Ishikawa (cell line): ENCODE results near the gene PIK3C2G.

Source experiments
- CEBPB ChIP-seq: IDR thresholded peaks from 2 replicates; pipeline ENCODE4 v1.6.1; 2012
- CREB1 ChIP-seq: IDR thresholded peaks from 2 replicates; pipeline ENCODE4 v1.6.1; 2012; ENCODE audit warnings: low read depth
- EGR1 ChIP-seq: IDR thresholded peaks from 2 replicates; pipeline ENCODE4 v1.6.1; 2012
- EP300 ChIP-seq: IDR thresholded peaks from 2 replicates; pipeline ENCODE4 v1.6.1; 2012; ENCODE audit warnings: borderline replicate concordance
- FOXM1 ChIP-seq: IDR thresholded peaks from 2 replicates; pipeline ENCODE4 v1.6.1; 2012; ENCODE audit warnings: low read depth, borderline replicate concordance
- NFIC ChIP-seq: IDR thresholded peaks from 2 replicates; pipeline ENCODE4 v1.6.1; 2012
- RAD21 ChIP-seq: IDR thresholded peaks from 2 replicates; pipeline ENCODE4 v1.6.1; 2012; ENCODE audit warnings: low read depth
- TAF1 ChIP-seq: IDR thresholded peaks from 2 replicates; pipeline ENCODE4 v1.6.1; 2012; ENCODE audit warnings: low read depth, mild to moderate bottlenecking
- TCF12 ChIP-seq: IDR thresholded peaks from 2 replicates; pipeline ENCODE4 v1.6.1; 2012; ENCODE audit warnings: low read depth
- TEAD4 ChIP-seq: IDR thresholded peaks from 2 replicates; pipeline ENCODE4 v1.6.1; 2012
- USF1 ChIP-seq: IDR thresholded peaks from 2 replicates; pipeline ENCODE4 v1.6.1; 2012
- YY1 ChIP-seq: IDR thresholded peaks from 2 replicates; pipeline ENCODE4 v1.6.1; 2012; ENCODE audit warnings: low read depth
- ZBTB7A ChIP-seq: IDR thresholded peaks from 2 replicates; pipeline ENCODE4 v1.6.1; 2012; ENCODE audit warnings: low read depth
- TF ChIP-seq, protein P1 (sequence below): IDR thresholded peaks from 2 replicates; pipeline ENCODE4 v1.6.1; 2012
- TF ChIP-seq, protein P2 (sequence below): IDR thresholded peaks from 2 replicates; pipeline ENCODE4 v1.6.1; 2012; ENCODE audit warnings: low read depth, mild to moderate bottlenecking

The PIK3C2G gene

DNA sequence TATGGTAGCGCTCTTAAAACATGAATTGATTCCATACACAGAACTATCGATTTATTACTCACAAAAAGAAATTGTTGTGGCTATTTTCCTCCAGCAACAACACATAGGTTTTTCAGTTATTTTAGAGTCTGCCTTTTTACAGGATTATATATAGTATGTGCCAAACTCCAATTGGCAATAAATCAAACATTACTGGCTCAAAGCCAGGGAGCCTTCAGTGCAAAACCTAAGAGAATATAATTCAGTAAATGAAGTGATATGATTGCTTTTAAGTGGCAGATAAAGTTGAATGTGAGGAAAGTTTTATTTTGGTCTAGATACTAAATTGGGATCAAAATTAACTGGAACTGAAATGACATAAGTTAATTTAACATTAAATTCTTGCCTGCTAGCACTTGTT, 234.8 kb downstream of the PIK3C2G start:
- TF ChIP-seq TAF1 (no peak), NFIC (0 out of 2 replicates have a peak, but pooled peaks have one; percentile 20)
- TF ChIP-seq, protein P1, sequence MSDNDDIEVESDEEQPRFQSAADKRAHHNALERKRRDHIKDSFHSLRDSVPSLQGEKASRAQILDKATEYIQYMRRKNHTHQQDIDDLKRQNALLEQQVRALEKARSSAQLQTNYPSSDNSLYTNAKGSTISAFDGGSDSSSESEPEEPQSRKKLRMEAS = no peak

GRCh38 chr12:18502422-18502968, 241.2 kb downstream of the PIK3C2G start:
- TF ChIP-seq FOXM1 = no peak
- no peak for TF ChIP-seq TEAD4
- no peak for TF ChIP-seq NFIC
- TF ChIP-seq TAF1 = no peak
- no peak for TF ChIP-seq CREB1
- no peak for TF ChIP-seq CEBPB

DNA sequence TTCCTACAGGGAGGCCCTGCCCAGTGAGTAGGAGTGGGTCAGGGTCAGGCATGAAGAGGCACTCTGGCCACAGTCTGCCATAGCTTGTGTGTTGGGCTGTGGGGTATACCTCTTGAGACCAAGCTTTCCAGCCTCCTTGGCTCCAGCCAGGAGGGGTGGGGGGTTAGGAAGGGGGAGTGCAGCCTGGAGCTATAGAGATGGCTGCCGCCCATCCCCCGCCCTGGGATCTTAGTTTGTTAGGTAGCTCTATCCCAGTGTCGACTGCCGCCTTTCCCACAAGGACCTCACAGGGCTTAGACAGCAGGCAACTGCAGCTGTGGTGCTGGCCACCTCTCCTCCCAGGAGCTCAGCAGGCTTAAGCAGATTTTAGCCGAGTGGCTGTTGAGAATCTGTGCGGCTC, 260.1 kb downstream of the PIK3C2G start:
- TF ChIP-seq, protein P1 = no peak
- TF ChIP-seq USF1 (no peak), FOXM1 (no peak), NFIC (no peak), TEAD4 (no peak), CEBPB (no peak), ZBTB7A (no peak), EP300 (no peak), RAD21 (no peak), CREB1 (no peak), TAF1 (no peak), EGR1 (no peak), TCF12 (no peak), YY1 (no peak)
- TF ChIP-seq, protein P2, sequence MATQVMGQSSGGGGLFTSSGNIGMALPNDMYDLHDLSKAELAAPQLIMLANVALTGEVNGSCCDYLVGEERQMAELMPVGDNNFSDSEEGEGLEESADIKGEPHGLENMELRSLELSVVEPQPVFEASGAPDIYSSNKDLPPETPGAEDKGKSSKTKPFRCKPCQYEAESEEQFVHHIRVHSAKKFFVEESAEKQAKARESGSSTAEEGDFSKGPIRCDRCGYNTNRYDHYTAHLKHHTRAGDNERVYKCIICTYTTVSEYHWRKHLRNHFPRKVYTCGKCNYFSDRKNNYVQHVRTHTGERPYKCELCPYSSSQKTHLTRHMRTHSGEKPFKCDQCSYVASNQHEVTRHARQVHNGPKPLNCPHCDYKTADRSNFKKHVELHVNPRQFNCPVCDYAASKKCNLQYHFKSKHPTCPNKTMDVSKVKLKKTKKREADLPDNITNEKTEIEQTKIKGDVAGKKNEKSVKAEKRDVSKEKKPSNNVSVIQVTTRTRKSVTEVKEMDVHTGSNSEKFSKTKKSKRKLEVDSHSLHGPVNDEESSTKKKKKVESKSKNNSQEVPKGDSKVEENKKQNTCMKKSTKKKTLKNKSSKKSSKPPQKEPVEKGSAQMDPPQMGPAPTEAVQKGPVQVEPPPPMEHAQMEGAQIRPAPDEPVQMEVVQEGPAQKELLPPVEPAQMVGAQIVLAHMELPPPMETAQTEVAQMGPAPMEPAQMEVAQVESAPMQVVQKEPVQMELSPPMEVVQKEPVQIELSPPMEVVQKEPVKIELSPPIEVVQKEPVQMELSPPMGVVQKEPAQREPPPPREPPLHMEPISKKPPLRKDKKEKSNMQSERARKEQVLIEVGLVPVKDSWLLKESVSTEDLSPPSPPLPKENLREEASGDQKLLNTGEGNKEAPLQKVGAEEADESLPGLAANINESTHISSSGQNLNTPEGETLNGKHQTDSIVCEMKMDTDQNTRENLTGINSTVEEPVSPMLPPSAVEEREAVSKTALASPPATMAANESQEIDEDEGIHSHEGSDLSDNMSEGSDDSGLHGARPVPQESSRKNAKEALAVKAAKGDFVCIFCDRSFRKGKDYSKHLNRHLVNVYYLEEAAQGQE = no peak

DNA sequence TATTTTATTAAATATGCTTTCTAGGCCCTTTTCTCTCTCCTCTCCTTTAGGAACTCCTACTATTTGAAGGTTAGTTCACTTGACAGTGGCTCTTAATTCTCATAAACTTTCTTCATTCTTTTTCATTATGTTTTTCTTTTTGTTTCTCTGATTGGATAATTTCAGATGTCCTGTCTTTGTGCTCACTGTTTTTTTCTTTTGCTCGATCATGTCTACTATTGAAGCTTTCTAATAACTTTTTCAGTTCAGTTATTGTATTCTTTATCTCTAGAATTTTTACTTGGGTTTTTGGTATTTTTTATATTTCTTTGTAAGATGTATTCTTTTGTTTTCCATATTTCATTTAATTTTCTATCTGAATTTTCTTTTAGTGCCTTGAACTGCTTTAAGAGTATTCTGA, 261.5 kb downstream of the PIK3C2G start:
- TF ChIP-seq TCF12 = no peak
- TF ChIP-seq EP300 = no peak

GRCh38 chr12:18546399-18546798, 285.1 kb downstream of the PIK3C2G start:
- TF ChIP-seq EP300 (no peak), YY1 (no peak), RAD21 (no peak), ZBTB7A (no peak), FOXM1 (no peak), TEAD4 (no peak), NFIC (no peak), TCF12 (no peak), USF1 (no peak), CEBPB (no peak)
- TF ChIP-seq, protein P1 = no peak
- TF ChIP-seq, protein P2 = no peak

DNA sequence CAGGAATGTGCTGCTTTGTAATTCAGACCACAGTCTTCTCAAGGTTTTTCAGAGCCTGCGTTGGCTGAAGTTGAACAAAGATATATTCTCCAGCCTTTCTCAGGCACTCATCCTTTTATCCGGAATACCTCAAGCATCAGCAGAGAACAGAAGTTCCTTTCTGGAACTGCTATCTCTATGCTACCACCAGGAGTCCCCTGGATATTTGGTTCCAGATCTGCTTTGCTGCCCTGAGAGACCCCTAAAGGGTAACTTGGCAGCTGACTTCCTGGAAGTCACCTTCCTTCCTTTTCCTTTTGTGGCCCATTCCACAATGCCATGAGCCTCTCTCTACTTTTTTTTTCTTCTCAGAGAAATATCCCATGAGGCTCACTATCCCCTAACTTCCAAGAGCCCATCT, 288.3 kb downstream of the PIK3C2G start:
- TF ChIP-seq TAF1 (no peak), CREB1 (no peak), NFIC (no peak), TCF12 (no peak), EGR1 (no peak), ZBTB7A (no peak), FOXM1 (no peak), EP300 (no peak)
- TF ChIP-seq, protein P2 = no peak
- TF ChIP-seq, protein P1 = no peak
